H1 (cell line): ENCODE results near the gene CASKIN2. TPM values are rescaled to one million over a fixed set of nuclear protein-coding genes. Genes with fewer than 3 reads are reported as not detected.
A peak's percentile ranks its signal among the peaks of the same experiment; 100 is the strongest.

Experiments
- CTCF ChIA-PET: fragments of 300-600 bp; sonication (Branson Sonifier 250); formaldehyde crosslinking; loops from one replicate; lab custom pipeline; 2021; ENCODE audit not compliant: partially characterized antibody; lab: Charles Lee
- POLR2A ChIA-PET: fragments of 300-600 bp; sonication (Branson Sonifier 250); formaldehyde crosslinking; loops from one replicate; lab custom pipeline; 2021; ENCODE audit warnings: inconsistent platforms; ENCODE audit not compliant: partially characterized antibody; lab: Charles Lee
- DNase-seq, 2 experiments: peaks; one replicate each; pipeline versions ENCODE4 v3.0.0 to v3.0.0-alpha.2; 2010 to 2022; ENCODE audit warnings: low spot score in 2 of 2, low read depth in 1 of 2, mixed read lengths in 1 of 2
- FAIRE-seq: peaks from 2 replicates; lab custom pipeline; 2011; peaks lifted over from hg19 to GRCh38; lab: Jason Lieb, UNC
- H2AFZ ChIP-seq: 2 replicates; pipeline ENCODE4 v1.8.1; 2012; ENCODE audit warnings: low read length, inconsistent platforms
- H2AK5ac ChIP-seq: 2 replicates; pipeline ENCODE4 v1.6.1; 2013; ENCODE audit warnings: low read depth, low read length
- H2BK120ac ChIP-seq: replicated peaks from 2 replicates; pipeline ENCODE3; 2013; ENCODE audit warnings: low read depth, low read length, inconsistent platforms
- H2BK12ac ChIP-seq: 2 replicates; pipeline ENCODE4 v1.6.1; 2013; ENCODE audit warnings: low read depth, low read length
- H2BK15ac ChIP-seq: 2 replicates; pipeline ENCODE4 v1.6.1; 2013; ENCODE audit warnings: low read length
- H2BK20ac ChIP-seq: 2 replicates; pipeline ENCODE4 v1.6.1; 2013; ENCODE audit warnings: low read length
- H2BK5ac ChIP-seq: 2 replicates; pipeline ENCODE4 v1.6.1; 2013; ENCODE audit warnings: low read depth, low read length
- H3K14ac ChIP-seq: 2 replicates; pipeline ENCODE4 v1.6.1; 2013; ENCODE audit warnings: inconsistent platforms; ENCODE audit not compliant: insufficient read length
- H3K18ac ChIP-seq: 2 replicates; pipeline ENCODE4 v1.6.1; 2013; ENCODE audit warnings: low read length; ENCODE audit errors: extremely low read depth
- H3K23ac ChIP-seq: 2 replicates; pipeline ENCODE4 v1.6.1; 2013; ENCODE audit warnings: inconsistent platforms; ENCODE audit not compliant: insufficient read length
- H3K23me2 ChIP-seq: 2 replicates; pipeline ENCODE4 v1.6.1; 2013; ENCODE audit warnings: low read depth, low read length
- H3K27ac ChIP-seq: 2 replicates; pipeline ENCODE4 v1.6.1; 2011; ENCODE audit warnings: low read depth, low read length, inconsistent platforms
- H3K27me3 ChIP-seq, 4 experiments: replicated peaks in 1 of 4; 1 replicate in 1 of 4; 2 replicates in 3 of 4; pipeline versions ENCODE4 v1.6.1 to v1.8.1; 2011 to 2013; ENCODE audit warnings: low read length in 3 of 4, mild to moderate bottlenecking in 3 of 4, inconsistent platforms in 2 of 4, mixed read lengths in 2 of 4, moderate library complexity in 1 of 4; ENCODE audit not compliant: control insufficient read depth in 3 of 4, insufficient read depth in 3 of 4; ENCODE audit errors: extremely low read depth in 1 of 4
- H3K36me3 ChIP-seq, 4 experiments: 2 replicates each; pipeline versions ENCODE4 v1.6.1 to v1.8.1; 2011 to 2013; ENCODE audit warnings: mild to moderate bottlenecking in 4 of 4, low read length in 3 of 4, moderate library complexity in 2 of 4, control low read depth in 1 of 4, inconsistent platforms in 1 of 4; ENCODE audit not compliant: insufficient read depth in 4 of 4, control insufficient read depth in 2 of 4
- H3K4ac ChIP-seq: replicated peaks from 2 replicates; pipeline ENCODE3; 2013; ENCODE audit warnings: low read length, low read depth, mixed read lengths, inconsistent platforms; ENCODE audit not compliant: insufficient read length
- H3K4me1 ChIP-seq, 4 experiments: replicated peaks in 1 of 4; 1 replicate in 1 of 4; 2 replicates in 3 of 4; pipeline versions ENCODE4 v1.6.1 to v1.8.1; 2011 to 2013; ENCODE audit warnings: low read length in 3 of 4, inconsistent platforms in 2 of 4, mixed read lengths in 1 of 4; ENCODE audit not compliant: insufficient read depth in 4 of 4, control insufficient read depth in 3 of 4
- H3K4me2 ChIP-seq, 2 experiments: 2 replicates each; pipeline versions ENCODE4 v1.6.1 to v1.8.1; 2011 to 2013; ENCODE audit warnings: low read depth in 2 of 2, low read length in 2 of 2, control low read depth in 1 of 2, inconsistent platforms in 1 of 2, mild to moderate bottlenecking in 1 of 2; ENCODE audit not compliant: insufficient read depth in 1 of 2
- H3K4me3 ChIP-seq, 4 experiments: fragments of 200-600, 300-600 bp in 1 of 4; sonication (generic), shearing (Covaris generic), sonication (Bioruptor Twin) in 1 of 4; 2 replicates each; pipeline versions ENCODE4 v1.5.1 to v1.8.1; 2011 to 2016; ENCODE audit warnings: low read length in 4 of 4, low read depth in 3 of 4, control low read depth in 2 of 4, inconsistent platforms in 2 of 4, mild to moderate bottlenecking in 2 of 4, mixed read lengths in 1 of 4, moderate library complexity in 1 of 4; ENCODE audit not compliant: insufficient read depth in 2 of 4; ENCODE audit errors: extremely low read depth in 1 of 4
- H3K56ac ChIP-seq: replicated peaks from 2 replicates; pipeline ENCODE3; 2013; ENCODE audit warnings: low read depth, mild to moderate bottlenecking, mixed read lengths, low read length, inconsistent platforms; ENCODE audit not compliant: insufficient read length
- H3K79me1 ChIP-seq: 2 replicates; pipeline ENCODE4 v1.6.1; 2013; ENCODE audit warnings: low read depth, low read length, control low read depth
- H3K79me2 ChIP-seq, 2 experiments: 2 replicates each; pipeline versions ENCODE4 v1.6.1 to v1.8.1; 2012 to 2013; ENCODE audit warnings: low read length in 2 of 2, mild to moderate bottlenecking in 2 of 2, inconsistent platforms in 1 of 2; ENCODE audit not compliant: insufficient read depth in 2 of 2, control insufficient read depth in 1 of 2
- H3K9ac ChIP-seq, 4 experiments: replicated peaks in 1 of 4; 1 replicate in 1 of 4; 2 replicates in 3 of 4; pipeline versions ENCODE4 v1.6.1 to v1.8.1; 2011 to 2013; ENCODE audit warnings: low read depth in 3 of 4, low read length in 3 of 4, control low read depth in 2 of 4, mild to moderate bottlenecking in 2 of 4, moderate library complexity in 2 of 4, inconsistent platforms in 1 of 4; ENCODE audit errors: extremely low read depth in 1 of 4
- H3K9me3 ChIP-seq, 2 experiments: 2 replicates each; pipeline versions ENCODE4 v1.6.1 to v1.8.1; 2012 to 2013; ENCODE audit warnings: mild to moderate bottlenecking in 2 of 2, moderate library complexity in 2 of 2, control low read depth in 1 of 2, inconsistent platforms in 1 of 2, low read depth in 1 of 2, low read length in 1 of 2, mixed read lengths in 1 of 2; ENCODE audit not compliant: insufficient read depth in 2 of 2
- H4K20me1 ChIP-seq, 2 experiments: replicated peaks in 1 of 2; 2 replicates each; pipeline versions ENCODE3 to v1.8.1; 2011 to 2013; ENCODE audit warnings: inconsistent platforms in 2 of 2, low read length in 2 of 2, mild to moderate bottlenecking in 1 of 2; ENCODE audit not compliant: insufficient read depth in 2 of 2, control insufficient read depth in 1 of 2
- H4K5ac ChIP-seq: 2 replicates; pipeline ENCODE4 v1.6.1; 2013; ENCODE audit warnings: low read length, low read depth, mixed read lengths, inconsistent platforms; ENCODE audit not compliant: insufficient read length
- H4K8ac ChIP-seq: 2 replicates; pipeline ENCODE4 v1.8.0; 2013; ENCODE audit warnings: mild to moderate bottlenecking, moderate library complexity, low read length, inconsistent platforms; ENCODE audit not compliant: insufficient read depth; ENCODE audit errors: extremely low read depth
- H4K91ac ChIP-seq: replicated peaks from 2 replicates; pipeline ENCODE3; 2013; ENCODE audit warnings: low read length, mixed read lengths, inconsistent platforms; ENCODE audit not compliant: insufficient read length
- GABPA ChIP-seq: IDR thresholded peaks from 2 replicates; pipeline ENCODE4 v1.6.1; 2011; ENCODE audit warnings: mild to moderate bottlenecking, low read length, moderate library complexity, borderline replicate concordance; ENCODE audit not compliant: insufficient read depth
- KDM4A ChIP-seq: IDR thresholded peaks from one replicate; pipeline ENCODE4 v1.7.1; 2012; ENCODE audit warnings: low read depth, mild to moderate bottlenecking, moderate library complexity, low read length, inconsistent platforms; ENCODE audit not compliant: severe bottlenecking
- PHF8 ChIP-seq: fragments of 200-600 bp; sonication (generic); conservative IDR thresholded peaks from 2 replicates; pipeline ENCODE4 v1.7.1; 2012; ENCODE audit warnings: low read depth, mild to moderate bottlenecking, inconsistent platforms, low read length, moderate library complexity
- SAP30 ChIP-seq: fragments of 300-600 bp; sonication (generic); IDR thresholded peaks from 2 replicates; pipeline ENCODE4 v1.7.1; 2012; ENCODE audit warnings: low read length, moderate library complexity, mild to moderate bottlenecking, inconsistent platforms; ENCODE audit not compliant: insufficient read depth, insufficient replicate concordance
- SIN3A ChIP-seq, 2 experiments: IDR thresholded peaks in 1 of 2; conservative IDR thresholded peaks in 1 of 2; 2 replicates each; pipeline ENCODE4 v1.6.1; 2011 to 2012; ENCODE audit warnings: low read length in 2 of 2, improper control_type of control experiment in 1 of 2, low read depth in 1 of 2, mild to moderate bottlenecking in 1 of 2
- ZNF274 ChIP-seq: IDR thresholded peaks from 2 replicates; pipeline ENCODE4 v1.7.0; 2012; ENCODE audit warnings: low read length, borderline replicate concordance; ENCODE audit errors: extremely low read depth
- WGBS, 2 experiments: shearing (Covaris generic) in 1 of 2; methylation state at CpG; one replicate each; pipeline versions ENCODE4 v1.1.6 to v1.1.7; 2013 to 2015; ENCODE audit warnings: low lambda C conversion rate in 2 of 2, mixed read lengths in 2 of 2, inconsistent platforms in 1 of 2, low coverage in 1 of 2, missing lambda C conversion rate in 1 of 2; ENCODE audit not compliant: insufficient replicate concordance in 2 of 2, insufficient coverage in 1 of 2, insufficient read length in 1 of 2; ENCODE audit errors: extremely low coverage in 1 of 2, missing lambda C conversion rate in 1 of 2; 5-methylcytosine and 5-hydroxymethylcytosine counted together
- polyA plus RNA-seq, 7 experiments: library from polyadenylated mRNA; depleted of rRNA in 3 of 7; stranded (reverse) in 5 of 7; unstranded in 2 of 7; fragments of >200 nt in 5 of 7; fragments of 200-250 nt in 2 of 7; gene quantifications; 1 replicate in 5 of 7; 2 replicates in 1 of 7; 4 replicates in 1 of 7; pipeline versions ENCODE4 v1.2.1 to v1.2.3, GENCODE V29; 2011 to 2013; ENCODE audit warnings: missing spikeins in 2 of 7, mixed read lengths in 2 of 7
- total RNA-seq: library from RNA; stranded (reverse); fragmentation: NEBNext Ultra II Directional; extraction: Animal tissue kit (Norgen Biotek cat#: 25700); gene quantifications from 2 replicates; pipeline ENCODE4 v1.2.1, GENCODE V29; 2021
- TF ChIP-seq, protein P1 (sequence below): IDR thresholded peaks from 2 replicates; pipeline ENCODE4 v1.6.1; 2012; ENCODE audit warnings: inconsistent platforms

Gene CASKIN2
- total and polyA plus RNA-seq, 2 of the 8 experiments (the other 6 are each of a cell fraction or from before 2014, with no cell fraction given): 6.7 to 32.3 TPM

DNA sequence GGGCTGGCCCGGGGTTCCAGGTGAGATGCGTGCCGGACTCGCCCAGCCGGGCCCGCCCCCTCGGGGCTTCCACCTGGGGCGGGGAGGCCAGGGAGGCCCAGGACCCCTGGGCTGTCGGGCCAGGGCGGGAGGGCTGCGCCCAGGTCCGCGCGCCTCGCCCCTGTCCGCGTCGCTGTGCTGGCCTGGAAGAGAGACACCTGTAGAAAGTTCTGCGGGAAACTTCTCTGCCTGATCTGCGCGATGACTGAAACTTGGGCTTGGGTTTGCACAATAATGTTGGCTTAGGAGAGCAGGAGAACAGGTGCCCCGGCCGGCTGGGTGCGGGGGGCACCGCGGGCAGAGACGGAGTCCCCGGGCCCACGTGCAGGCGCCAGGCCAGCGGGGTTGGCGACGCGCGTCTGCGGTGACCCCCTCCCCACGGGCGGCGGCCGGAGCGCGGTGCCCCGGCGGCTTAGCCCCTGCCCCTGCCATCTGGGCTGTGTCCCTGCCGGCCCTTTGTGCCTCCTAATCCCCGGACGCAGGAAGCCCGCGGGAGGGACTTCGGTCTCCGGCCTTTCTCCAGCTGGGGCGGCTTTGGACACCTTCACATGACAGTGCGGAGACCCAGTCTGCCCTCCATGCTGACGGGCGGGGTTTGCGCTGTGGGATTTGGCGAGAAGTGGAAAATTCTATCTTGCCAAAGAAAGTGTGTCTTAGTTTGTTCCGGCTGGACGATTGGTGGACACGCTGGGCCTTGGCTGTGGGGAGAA, 10.6 kb upstream of the CASKIN2 start:
- DNase-seq: peak in 1 of 2 experiments; percentile 66
- no peak overlapping the region for H2BK20ac ChIP-seq
- no peaks in the 10 kb centered on the region; a peak in 1 of 7 replicates for H3K27me3 ChIP-seq
- H2BK5ac ChIP-seq: no peak overlapping the region
- no peak overlapping the region for H2AK5ac ChIP-seq
- peak overlapping the region; percentile 75 to 91 for H3K4me2 ChIP-seq
- H3K79me2 ChIP-seq: peaks cover 0 to 7% of the 10 kb centered on the region in 2 experiments; a peak in 1 of 4 replicates
- H3K9ac ChIP-seq: peak overlapping the region in 2 of 4 experiments; percentile 29 to 55; a peak in 3 of 7 replicates
- H3K23ac ChIP-seq: no peak overlapping the region
- ChIA-PET CTCF (interaction anchor here (0.6 to 3.4 kb wide), 14 partner anchors 8 to 1760 kb away, joined by 3 to 16 read pairs (median 4); partner anchors contain the start of gene TSEN54), POLR2A (interaction anchor here (0.8 to 2.9 kb wide), 10 partner anchors 9 to 75 kb away, joined by 3 to 23 read pairs (median 4); partner anchors contain the start of gene TSEN54)
- H3K14ac ChIP-seq: no peak overlapping the region
- H4K8ac ChIP-seq: no peak overlapping the region; the same call in 1 of the 2 replicates
- peak overlapping the region; percentile 64 for H4K5ac ChIP-seq
- peaks cover 11% of the 10 kb centered on the region; the same call in 1 of the 2 replicates for H3K23me2 ChIP-seq
- H4K20me1 ChIP-seq: peaks cover 3 to 18% of the 10 kb centered on the region in 2 experiments
- H3K56ac ChIP-seq: peak overlapping the region; percentile 39
- H2AFZ ChIP-seq: no peak overlapping the region
- no peaks in the 10 kb centered on the region for H3K9me3 ChIP-seq
- peak overlapping the region; percentile 52 for H4K91ac ChIP-seq
- H3K18ac ChIP-seq: no peak overlapping the region
- FAIRE-seq: no peak
- no peak overlapping the region for H3K27ac ChIP-seq
- H3K79me1 ChIP-seq: peaks cover 2% of the 10 kb centered on the region; the same call in 1 of the 2 replicates
- peaks cover 0 to 14% (median 6%) of the 10 kb centered on the region in 4 experiments; a peak in 6 of 7 replicates for H3K4me1 ChIP-seq
- H2BK15ac ChIP-seq: no peak overlapping the region
- H3K4ac ChIP-seq: no peak overlapping the region
- H2BK120ac ChIP-seq: no peak overlapping the region
- WGBS, 2 experiments: 7% methylated on average over 12 of the region's 60 CpGs; no CpG with 5 or more reads in 1 of the 2 experiments
- peak overlapping the region; percentile 53 to 93 (median 63) for H3K4me3 ChIP-seq
- H3K36me3 ChIP-seq: peaks cover 0 to 22% (median 4%) of the 10 kb centered on the region in 4 experiments; a peak in 5 of 8 replicates
- H2BK12ac ChIP-seq: no peak overlapping the region
- TF ChIP-seq, protein P1, sequence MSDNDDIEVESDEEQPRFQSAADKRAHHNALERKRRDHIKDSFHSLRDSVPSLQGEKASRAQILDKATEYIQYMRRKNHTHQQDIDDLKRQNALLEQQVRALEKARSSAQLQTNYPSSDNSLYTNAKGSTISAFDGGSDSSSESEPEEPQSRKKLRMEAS: peak; percentile 49; the same call in 1 of the 2 replicates
- TF ChIP-seq PHF8: peak; percentile 14
- TF ChIP-seq KDM4A: peak; percentile 82
- no peak for TF ChIP-seq SAP30
- TF ChIP-seq GABPA: no peak; the same call in 1 of the 2 replicates
- peak in 1 of 2 experiments; percentile 55; a peak in 1 of 4 replicates for TF ChIP-seq SIN3A (conservative IDR thresholded peaks at IDR 0.05 in 1 of 2, IDR thresholded peaks at IDR 0.05 in 1 of 2; ENCODE audit: low read depth in 1 of 2, low read length in 2 of 2)
- no peak for TF ChIP-seq ZNF274
